ENCODE data around the gene SULT6B1.
"Not testable (repeated sequence)": the region's sequence is repeated elsewhere in the genome, so short reads cannot be mapped to it uniquely, and the experiment has no call there.

SULT6B1 gene

GRCh38 chr2:37205689-37206341 is 17.3 kb upstream of the SULT6B1 start:
- H3K4me3 Mint-ChIP-seq: no peak overlapping the region

GRCh38 chr2:37205071-37205661 is 16.7 kb upstream of the SULT6B1 start:
- Mint-ChIP-seq H3K9me3 (peaks cover 41% of the 10 kb centered on the region), H3K36me3 (ENCODE audit: low read depth) (peaks cover 95% of the 10 kb centered on the region), H3K4me1 (ENCODE audit: low read depth) (peaks cover 35% of the 10 kb centered on the region)
- not testable (repeated sequence) for H3K27ac Mint-ChIP-seq, H3K4me3 Mint-ChIP-seq, H3K27me3 Mint-ChIP-seq

More at GRCh38 chr2:37205689-37206341, 17.3 kb upstream of the SULT6B1 start:
- Mint-ChIP-seq H3K9me3 (peaks cover 41% of the 10 kb centered on the region), H3K4me1 (ENCODE audit: low read depth) (peaks cover 28% of the 10 kb centered on the region), H3K27ac (peak overlapping the region; percentile 5), H3K27me3 (no peaks in the 10 kb centered on the region), H3K36me3 (ENCODE audit: low read depth) (peaks cover 95% of the 10 kb centered on the region)

- Mint-ChIP-seq H3K4me3 (no peak overlapping the region), H3K4me1 (ENCODE audit: low read depth) (peaks cover 44% of the 10 kb centered on the region)
Observed at GRCh38 chr2:37203708-37204107, 15.2 kb upstream of the SULT6B1 start.

GRCh38 chr2:37201766-37202165 is 13.3 kb upstream of the SULT6B1 start:
- H3K36me3 Mint-ChIP-seq (ENCODE audit: low read depth): peaks cover 72% of the 10 kb centered on the region
- peak overlapping the region; percentile 57 for H3K4me3 Mint-ChIP-seq
- no peaks in the 10 kb centered on the region for H3K27me3 Mint-ChIP-seq
- peaks cover 16% of the 10 kb centered on the region for H3K9me3 Mint-ChIP-seq
- peak overlapping the region; percentile 87 for H3K27ac Mint-ChIP-seq
- H3K4me1 Mint-ChIP-seq (ENCODE audit: low read depth): peaks cover 57% of the 10 kb centered on the region

More at GRCh38 chr2:37203708-37204107, 15.2 kb upstream of the SULT6B1 start:
- Mint-ChIP-seq H3K27ac (peak overlapping the region; percentile 67), H3K36me3 (ENCODE audit: low read depth) (peaks cover 91% of the 10 kb centered on the region), H3K9me3 (peaks cover 32% of the 10 kb centered on the region), H3K27me3 (no peaks in the 10 kb centered on the region)

- H3K4me1 Mint-ChIP-seq (ENCODE audit: low read depth): peaks cover 61% of the 10 kb centered on the region
- H3K27ac Mint-ChIP-seq: peak overlapping the region; percentile 87
- H3K9me3 Mint-ChIP-seq: peaks cover 13% of the 10 kb centered on the region
- peaks cover 69% of the 10 kb centered on the region for H3K36me3 Mint-ChIP-seq (ENCODE audit: low read depth)
- no peaks in the 10 kb centered on the region for H3K27me3 Mint-ChIP-seq
- H3K4me3 Mint-ChIP-seq: peak overlapping the region; percentile 57
Observed at GRCh38 chr2:37201208-37201607, 12.7 kb upstream of the SULT6B1 start.

GRCh38 chr2:37198681-37199065 is 10.2 kb upstream of the SULT6B1 start:
- Mint-ChIP-seq H3K27ac (no peak overlapping the region), H3K36me3 (ENCODE audit: low read depth) (peaks cover 45% of the 10 kb centered on the region), H3K4me1 (ENCODE audit: low read depth) (peaks cover 57% of the 10 kb centered on the region), H3K4me3 (no peak overlapping the region), H3K9me3 (peaks cover 3% of the 10 kb centered on the region), H3K27me3 (no peaks in the 10 kb centered on the region)

- H3K36me3 Mint-ChIP-seq (ENCODE audit: low read depth): peaks cover 28% of the 10 kb centered on the region
- peak within 1 kb of the TSS; percentile 98 for H3K27ac Mint-ChIP-seq
- no peaks in the 10 kb centered on the region for H3K9me3 Mint-ChIP-seq
- peaks cover 47% of the 10 kb centered on the region for H3K4me1 Mint-ChIP-seq (ENCODE audit: low read depth)
- H3K4me3 Mint-ChIP-seq: peak within 1 kb of the TSS; percentile 96
- no peaks in the 10 kb centered on the region for H3K27me3 Mint-ChIP-seq
Observed at GRCh38 chr2:37196320-37197195, 8.1 kb upstream of the SULT6B1 start, which contains the start of gene CEBPZOS. CEBPZOS (plus strand) TSS chr2:37196496; CDS start chr2:37199705, 3,209 bp downstream.

GRCh38 chr2:37195862-37196319 is 7.4 kb upstream of the SULT6B1 start:
- H3K9me3 Mint-ChIP-seq, H3K27me3 Mint-ChIP-seq: not testable (repeated sequence)
- peaks cover 22% of the 10 kb centered on the region for H3K36me3 Mint-ChIP-seq (ENCODE audit: low read depth)
- H3K4me3 Mint-ChIP-seq: peak overlapping the region; percentile 96
- peaks cover 40% of the 10 kb centered on the region for H3K4me1 Mint-ChIP-seq (ENCODE audit: low read depth)
- peak overlapping the region; percentile 98 for H3K27ac Mint-ChIP-seq

GRCh38 chr2:37192551-37192950 is 4.1 kb upstream of the SULT6B1 start:
- Mint-ChIP-seq H3K9me3 (no peaks in the 10 kb centered on the region), H3K27me3 (no peaks in the 10 kb centered on the region), H3K27ac (no peak overlapping the region), H3K4me1 (ENCODE audit: low read depth) (peaks cover 14% of the 10 kb centered on the region), H3K36me3 (ENCODE audit: low read depth) (peaks cover 4% of the 10 kb centered on the region), H3K4me3 (no peak overlapping the region)

- Mint-ChIP-seq H3K4me1 (ENCODE audit: low read depth) (peaks cover 6% of the 10 kb centered on the region), H3K9me3 (no peaks in the 10 kb centered on the region), H3K27ac (no peak overlapping the region), H3K27me3 (no peaks in the 10 kb centered on the region), H3K36me3 (ENCODE audit: low read depth) (peaks cover 4% of the 10 kb centered on the region), H3K4me3 (no peak overlapping the region)
Observed at GRCh38 chr2:37191747-37192146, 3.3 kb upstream of the SULT6B1 start.

- H3K4me3 Mint-ChIP-seq: no peak overlapping the region
- H3K27me3 Mint-ChIP-seq: peaks cover 1% of the 10 kb centered on the region
- no peak overlapping the region for H3K27ac Mint-ChIP-seq
- peaks cover 3% of the 10 kb centered on the region for H3K4me1 Mint-ChIP-seq (ENCODE audit: low read depth)
- H3K9me3 Mint-ChIP-seq: no peaks in the 10 kb centered on the region
- peaks cover 1% of the 10 kb centered on the region for H3K36me3 Mint-ChIP-seq (ENCODE audit: low read depth)
Observed at GRCh38 chr2:37191253-37191652, 2.8 kb upstream of the SULT6B1 start.

- Mint-ChIP-seq H3K36me3 (ENCODE audit: low read depth) (no peaks in the 10 kb centered on the region), H3K27me3 (peaks cover 6% of the 10 kb centered on the region), H3K9me3 (no peaks in the 10 kb centered on the region), H3K4me3 (no peak overlapping the region), H3K4me1 (ENCODE audit: low read depth) (no peaks in the 10 kb centered on the region), H3K27ac (no peak overlapping the region)
Observed at GRCh38 chr2:37190290-37190689, 1.8 kb upstream of the SULT6B1 start.

- no peaks in the 10 kb centered on the region for H3K4me1 Mint-ChIP-seq (ENCODE audit: low read depth)
- no peak overlapping the region for H3K27ac Mint-ChIP-seq
- peaks cover 6% of the 10 kb centered on the region for H3K27me3 Mint-ChIP-seq
- no peaks in the 10 kb centered on the region for H3K9me3 Mint-ChIP-seq
- no peaks in the 10 kb centered on the region for H3K36me3 Mint-ChIP-seq (ENCODE audit: low read depth)
- H3K4me3 Mint-ChIP-seq: no peak overlapping the region
Observed at GRCh38 chr2:37189452-37190153, 1.1 kb upstream of the SULT6B1 start.
